Glomerular visceral epithelial cell (primary cell): ENCODE data around the gene TUBA1C.
A peak's percentile ranks its signal among the peaks of the same experiment; 100 is the strongest.
"Not testable (repeated sequence)": the region's sequence is repeated elsewhere in the genome, so short reads cannot be mapped to it uniquely, and the experiment has no call there.

Source experiments
- DNase-seq: peaks from one replicate; pipeline ENCODE4 v3.0.0-alpha.2; 2016; ENCODE audit errors: extremely low spot score

The TUBA1C gene

GRCh38 chr12:49264873-49265792 lies at the start of gene TUBA1C:
TUBA1C (plus strand) TSS chr12:49265082; CDS start chr12:49265182, 100 bp downstream.
- DNase-seq: peak; percentile 98

- DNase-seq: no peak
Observed at GRCh38 chr12:49219417-49220026, 45.4 kb upstream of the TUBA1C start.

GRCh38 chr12:49220972-49221371 lies 43.9 kb upstream of the TUBA1C start:
- no peak for DNase-seq

GRCh38 chr12:49223122-49223521 lies 41.8 kb upstream of the TUBA1C start:
- no peak for DNase-seq

- no peak for DNase-seq
Observed at GRCh38 chr12:49223590-49224369, 41.1 kb upstream of the TUBA1C start.

GRCh38 chr12:49225576-49226166 lies 39.2 kb upstream of the TUBA1C start:
- DNase-seq: no peak

- no peak for DNase-seq
Observed at GRCh38 chr12:49227713-49228112, 37.2 kb upstream of the TUBA1C start.

GRCh38 chr12:49228653-49229052 lies 36.2 kb upstream of the TUBA1C start:
- DNase-seq: no peak

GRCh38 chr12:49230176-49230804 lies 34.6 kb upstream of the TUBA1C start:
- DNase-seq: no peak

- DNase-seq: no peak
Observed at GRCh38 chr12:49230805-49231194, 34.1 kb upstream of the TUBA1C start.

GRCh38 chr12:49231878-49232655 lies 32.8 kb upstream of the TUBA1C start:
- DNase-seq: no peak

GRCh38 chr12:49232940-49233841 lies 31.7 kb upstream of the TUBA1C start:
- peak; percentile 18 for DNase-seq

- no peak for DNase-seq
Observed at GRCh38 chr12:49233842-49234526, 30.9 kb upstream of the TUBA1C start.

GRCh38 chr12:49236423-49236822 lies 28.5 kb upstream of the TUBA1C start:
- no peak for DNase-seq

GRCh38 chr12:49243631-49244030 lies 21.3 kb upstream of the TUBA1C start:
- no peak for DNase-seq

GRCh38 chr12:49244176-49244575 lies 20.7 kb upstream of the TUBA1C start:
- peak; percentile 65 for DNase-seq

- no peak for DNase-seq
Observed at GRCh38 chr12:49251357-49251756, 13.5 kb upstream of the TUBA1C start.

GRCh38 chr12:49253033-49253623 lies 11.8 kb upstream of the TUBA1C start:
- DNase-seq: peak; percentile 43

GRCh38 chr12:49255456-49255855 lies 9.4 kb upstream of the TUBA1C start:
- not testable (repeated sequence) for DNase-seq
